Activated naive CD8-positive, alpha-beta T cell treated with anti-CD3 and anti-CD28 coated beads, Interleukin-2, amount 50 U/mL, for 24 hours (primary cell): ENCODE data around the gene THAP4.

Source experiments
- ATAC-seq: fragments of 150-1000 bp; cut with Tn5 transposase; one replicate; pipeline ENCODE4 v1.10.0; 2021
- DNase-seq: peaks from one replicate; pipeline ENCODE4 v3.0.0; 2021
- H3K27ac Mint-ChIP-seq: one replicate; pipeline ENCODE4 v1.8.0; 2021; ENCODE audit warnings: mild to moderate bottlenecking, mixed read lengths
- H3K27me3 Mint-ChIP-seq: one replicate; pipeline ENCODE4 v1.8.0; 2021; ENCODE audit warnings: mixed read lengths
- H3K36me3 Mint-ChIP-seq: one replicate; pipeline ENCODE4 v1.8.0; 2021; ENCODE audit warnings: low read depth, mixed read lengths
- H3K4me1 Mint-ChIP-seq: one replicate; pipeline ENCODE4 v1.8.0; 2021; ENCODE audit warnings: mixed read lengths
- H3K4me3 Mint-ChIP-seq: one replicate; pipeline ENCODE4 v1.8.0; 2021; ENCODE audit warnings: mild to moderate bottlenecking, moderate library complexity, mixed read lengths
- H3K9me3 Mint-ChIP-seq: one replicate; pipeline ENCODE4 v1.8.0; 2021; ENCODE audit warnings: mixed read lengths

The THAP4 gene

DNA sequence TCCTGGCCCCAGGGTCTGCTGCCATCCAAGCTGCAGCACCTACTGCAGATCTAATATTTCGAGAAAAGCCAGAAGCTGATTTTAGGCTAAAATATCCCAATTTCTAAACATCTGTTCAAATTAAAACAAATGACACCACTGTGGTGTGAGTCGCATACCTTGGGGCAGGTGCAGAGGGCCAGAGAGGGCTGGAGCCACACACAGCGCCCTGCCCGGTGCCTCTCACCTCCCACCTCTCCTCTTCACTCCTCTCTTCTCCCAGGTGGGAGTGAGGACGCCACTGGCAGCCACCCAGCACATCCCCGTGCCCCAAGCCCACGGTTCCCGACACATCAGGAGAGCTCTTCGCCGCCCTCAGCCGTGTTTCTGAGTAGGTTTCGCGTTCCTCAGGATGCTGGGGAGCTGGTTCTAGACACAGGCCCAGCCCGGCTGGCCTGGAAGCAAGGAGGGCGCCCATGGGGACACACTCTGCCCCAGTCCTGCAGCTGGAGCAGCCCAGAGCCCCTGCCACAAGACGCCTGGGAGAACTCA is 21.4 kb downstream of the THAP4 start:
- peaks cover 42% of the 10 kb centered on the region for H3K4me1 Mint-ChIP-seq
- no peak for DNase-seq
- H3K27me3 Mint-ChIP-seq, result no peaks in the 10 kb centered on the region
- peaks cover 32% of the 10 kb centered on the region for H3K36me3 Mint-ChIP-seq
- ATAC-seq, result no peak
- H3K27ac Mint-ChIP-seq, result no peak overlapping the region
- no peak overlapping the region for H3K4me3 Mint-ChIP-seq
- peaks cover 6% of the 10 kb centered on the region for H3K9me3 Mint-ChIP-seq

DNA sequence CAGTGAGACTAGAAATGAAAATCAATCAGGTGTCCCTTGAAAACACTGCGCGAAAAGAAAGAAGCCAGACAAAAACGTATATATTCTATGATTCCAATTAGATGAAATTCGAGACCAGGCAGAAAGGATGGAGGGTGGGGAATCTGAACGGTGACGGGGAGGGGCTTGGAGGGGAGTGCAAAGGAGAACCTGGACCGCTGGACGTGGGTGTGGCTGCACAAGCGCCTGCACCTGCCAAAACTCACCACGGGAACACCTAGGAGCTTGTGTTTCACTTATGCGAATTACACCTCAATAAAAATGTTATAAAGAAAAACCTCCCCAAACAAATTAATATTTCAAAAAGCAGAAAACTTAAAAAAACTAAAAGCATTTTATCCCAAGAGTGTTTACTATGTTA is 21.9 kb downstream of the THAP4 start:
- DNase-seq (no peak), ATAC-seq (no peak)
- peaks cover 29% of the 10 kb centered on the region for H3K36me3 Mint-ChIP-seq
- peaks cover 3% of the 10 kb centered on the region for H3K9me3 Mint-ChIP-seq
- no peak overlapping the region for H3K4me3 Mint-ChIP-seq
- H3K27me3 Mint-ChIP-seq, result no peaks in the 10 kb centered on the region
- no peak overlapping the region for H3K27ac Mint-ChIP-seq
- peaks cover 41% of the 10 kb centered on the region for H3K4me1 Mint-ChIP-seq

DNA sequence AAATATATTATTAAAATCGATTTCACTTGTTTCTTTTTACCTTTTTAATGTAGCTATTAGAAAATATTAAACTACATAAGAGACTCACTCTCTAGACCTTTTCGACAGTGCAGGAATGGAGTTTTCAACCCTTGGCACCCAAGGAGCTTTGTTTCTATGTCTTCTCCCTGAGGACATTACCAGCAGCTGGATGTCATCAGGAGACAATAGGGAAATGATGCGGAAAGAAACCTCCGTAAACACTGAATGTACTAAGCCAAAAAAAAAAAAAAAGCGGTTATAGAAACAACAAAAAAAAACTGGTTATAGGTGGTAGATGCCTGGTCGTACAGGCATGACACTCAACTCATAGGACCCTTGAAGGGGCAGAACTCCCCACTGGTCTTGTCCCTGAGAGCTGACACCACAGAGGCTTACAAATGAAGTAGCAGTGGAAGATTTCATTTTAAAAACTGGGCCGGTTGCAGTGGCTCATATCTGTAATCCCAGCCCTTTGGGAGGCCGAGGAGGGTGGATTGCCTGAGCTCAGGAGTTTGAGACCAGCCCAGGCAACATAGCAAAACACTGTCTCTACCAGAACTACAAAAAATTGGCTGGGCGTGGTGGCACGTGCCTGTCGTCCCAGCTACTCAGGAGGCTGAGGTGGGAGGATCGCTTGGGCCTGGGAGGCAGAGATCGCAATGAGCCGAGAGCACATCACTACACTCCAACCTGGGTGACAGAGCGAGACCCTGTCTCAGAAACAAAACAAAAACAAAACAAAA is 23.8 kb downstream of the THAP4 start:
- Mint-ChIP-seq H3K4me3 (no peak overlapping the region), H3K27ac (no peak overlapping the region), H3K4me1 (peaks cover 39% of the 10 kb centered on the region), H3K36me3 (peaks cover 25% of the 10 kb centered on the region), H3K27me3 (no peaks in the 10 kb centered on the region), H3K9me3 (no peaks in the 10 kb centered on the region)
- DNase-seq, result no peak
- ATAC-seq, result no peak

DNA sequence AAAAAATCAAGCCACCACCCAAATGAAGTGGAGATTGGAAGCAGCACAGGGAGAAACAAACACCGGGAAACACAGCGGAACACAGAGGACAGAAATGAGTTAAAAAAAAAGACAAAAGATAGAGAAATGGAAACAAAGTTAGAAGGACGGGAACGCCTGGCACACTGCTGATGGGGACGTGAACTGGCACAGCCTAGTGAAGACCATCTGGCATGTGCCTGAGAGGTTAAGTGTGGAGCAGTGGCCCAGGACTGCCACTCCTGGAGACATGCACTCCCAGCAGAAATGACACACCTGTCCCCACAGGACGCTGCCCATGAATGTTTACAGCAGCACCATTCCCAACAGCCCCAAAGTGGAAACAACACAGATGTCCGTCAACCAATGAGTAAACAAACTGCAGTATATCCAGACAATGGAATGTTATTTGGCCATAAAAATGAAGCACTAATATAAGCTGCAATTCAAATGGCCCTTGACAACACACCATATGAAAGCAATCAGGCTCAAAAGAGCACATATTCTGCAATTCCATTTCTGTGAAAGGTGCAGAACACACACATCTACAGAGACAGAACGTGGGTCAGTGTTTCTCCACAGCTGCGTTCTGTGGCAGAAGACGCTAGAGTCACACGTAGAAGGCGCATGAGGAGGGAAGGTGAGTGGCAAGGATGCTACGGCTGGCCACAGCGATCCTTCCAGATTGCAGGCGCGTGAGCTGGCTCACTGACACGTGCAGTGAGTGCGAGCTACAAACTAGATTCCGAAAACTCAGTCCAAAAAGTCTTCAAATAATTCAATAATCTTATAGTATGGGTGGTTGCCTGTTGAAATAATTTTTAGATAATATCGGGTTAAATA is 24.6 kb downstream of the THAP4 start:
- no peak overlapping the region for H3K27ac Mint-ChIP-seq
- no peak for DNase-seq

DNA sequence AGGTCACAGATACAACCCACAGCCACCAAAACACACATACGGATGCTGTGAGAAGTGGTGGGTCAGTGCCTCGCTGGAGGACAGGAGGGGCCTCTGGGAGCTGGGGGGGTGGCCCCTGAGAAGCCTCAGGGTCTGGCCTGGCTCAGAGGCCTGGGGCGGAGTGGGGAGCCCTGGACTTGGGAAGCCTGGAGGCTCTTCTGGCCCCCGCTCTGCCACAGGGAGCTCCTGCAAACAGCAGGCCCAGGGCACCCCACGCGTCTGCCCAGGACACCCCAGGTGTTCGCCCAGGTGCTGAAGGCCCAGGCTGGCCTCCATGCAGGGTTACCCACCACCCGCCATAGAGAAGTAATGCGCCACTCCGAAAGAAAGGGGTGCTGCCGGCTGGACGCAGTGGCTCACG is 25.9 kb downstream of the THAP4 start:
- no peak overlapping the region for H3K27ac Mint-ChIP-seq
- peaks cover 20% of the 10 kb centered on the region for H3K4me1 Mint-ChIP-seq
- peak overlapping the region; percentile 43 for H3K4me3 Mint-ChIP-seq
- no peaks in the 10 kb centered on the region for H3K27me3 Mint-ChIP-seq
- no peaks in the 10 kb centered on the region for H3K9me3 Mint-ChIP-seq
- no peak for DNase-seq
- peaks cover 19% of the 10 kb centered on the region for H3K36me3 Mint-ChIP-seq
- ATAC-seq, result no peak

More for the DNA sequence above, 24.6 kb downstream of the THAP4 start:
- Mint-ChIP-seq H3K4me3 (no peak overlapping the region), H3K36me3 (peaks cover 19% of the 10 kb centered on the region), H3K27me3 (no peaks in the 10 kb centered on the region), H3K4me1 (peaks cover 31% of the 10 kb centered on the region), H3K9me3 (no peaks in the 10 kb centered on the region)
- no peak for ATAC-seq

DNA sequence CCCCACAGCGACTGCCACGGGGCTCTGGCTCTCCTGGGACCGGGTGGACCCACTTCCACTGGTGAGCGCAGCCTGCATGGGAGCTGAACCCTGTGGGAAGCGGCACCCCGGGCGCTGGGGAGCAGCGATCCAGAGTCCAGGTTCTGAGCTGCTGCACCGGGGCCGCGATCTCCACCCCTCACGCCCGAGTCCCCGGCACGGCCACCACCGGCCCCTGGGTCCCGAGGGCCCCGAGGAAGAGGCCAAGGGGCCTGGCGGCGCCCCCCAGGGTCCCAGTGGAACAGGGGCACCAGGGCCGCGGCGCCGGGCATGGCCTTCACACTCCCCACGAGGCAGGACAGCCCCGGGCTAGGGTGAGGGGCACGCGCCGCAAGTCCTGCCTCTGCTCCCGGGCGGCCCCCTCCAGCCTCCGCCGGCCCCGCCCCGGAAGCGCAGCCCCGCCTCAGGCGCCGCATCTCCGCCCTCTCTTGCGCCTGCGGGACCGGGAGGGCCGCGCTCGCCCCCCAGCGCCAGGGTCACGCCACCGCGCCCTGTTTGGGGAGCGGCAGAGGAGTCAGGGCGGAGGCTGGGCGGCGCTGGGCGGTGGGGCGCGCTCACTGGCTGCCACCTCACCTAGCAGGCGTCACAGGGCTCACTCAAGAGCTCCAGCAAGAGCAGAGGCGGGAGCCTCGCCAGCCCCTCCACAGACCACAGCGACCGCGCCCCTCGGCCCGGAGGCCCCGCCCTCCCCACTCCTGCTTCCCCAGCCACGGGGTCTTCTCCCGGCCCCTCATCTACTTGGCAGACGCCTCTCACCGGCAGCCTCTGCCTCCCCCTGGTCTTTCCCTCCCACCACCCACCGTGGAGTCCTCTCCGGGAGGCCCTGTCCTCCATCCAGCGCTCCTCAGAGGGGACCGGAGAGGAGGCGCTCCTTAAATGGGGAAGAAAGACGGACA is 26.8 kb downstream of the THAP4 start:
- no peak overlapping the region for H3K27ac Mint-ChIP-seq
- ATAC-seq, result peak; percentile 99
- H3K4me3 Mint-ChIP-seq, result peak overlapping the region; percentile 72
- H3K4me1 Mint-ChIP-seq, result peaks cover 18% of the 10 kb centered on the region
- no peaks in the 10 kb centered on the region for H3K27me3 Mint-ChIP-seq
- peaks cover 19% of the 10 kb centered on the region for H3K36me3 Mint-ChIP-seq
- no peaks in the 10 kb centered on the region for H3K9me3 Mint-ChIP-seq
- peak; percentile 94 for DNase-seq

DNA sequence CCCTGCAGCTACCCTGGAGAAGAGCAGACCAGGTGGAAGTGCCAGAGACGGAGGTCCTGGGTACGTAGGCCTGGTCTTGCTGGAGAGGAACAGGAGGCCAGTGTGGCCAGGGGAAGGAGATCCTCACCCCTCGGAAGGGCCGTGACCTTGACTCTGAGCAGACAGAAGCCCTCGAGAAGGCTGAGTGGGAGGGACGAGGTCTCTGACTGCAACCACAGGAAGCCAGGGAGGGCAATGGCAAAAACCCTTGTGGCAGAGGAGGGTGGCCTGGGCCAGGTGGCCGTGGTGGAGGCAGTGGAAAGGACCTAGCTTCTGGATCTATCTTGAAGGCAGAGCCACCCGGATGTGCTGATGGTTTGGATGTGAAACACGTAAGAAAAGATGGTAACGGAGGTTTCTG is 28.1 kb downstream of the THAP4 start:
- ATAC-seq (no peak), DNase-seq (peak; percentile 27)
- Mint-ChIP-seq H3K9me3 (no peaks in the 10 kb centered on the region), H3K27ac (no peak overlapping the region), H3K27me3 (no peaks in the 10 kb centered on the region), H3K4me1 (peaks cover 18% of the 10 kb centered on the region), H3K4me3 (peak overlapping the region; percentile 72), H3K36me3 (peaks cover 16% of the 10 kb centered on the region)

DNA sequence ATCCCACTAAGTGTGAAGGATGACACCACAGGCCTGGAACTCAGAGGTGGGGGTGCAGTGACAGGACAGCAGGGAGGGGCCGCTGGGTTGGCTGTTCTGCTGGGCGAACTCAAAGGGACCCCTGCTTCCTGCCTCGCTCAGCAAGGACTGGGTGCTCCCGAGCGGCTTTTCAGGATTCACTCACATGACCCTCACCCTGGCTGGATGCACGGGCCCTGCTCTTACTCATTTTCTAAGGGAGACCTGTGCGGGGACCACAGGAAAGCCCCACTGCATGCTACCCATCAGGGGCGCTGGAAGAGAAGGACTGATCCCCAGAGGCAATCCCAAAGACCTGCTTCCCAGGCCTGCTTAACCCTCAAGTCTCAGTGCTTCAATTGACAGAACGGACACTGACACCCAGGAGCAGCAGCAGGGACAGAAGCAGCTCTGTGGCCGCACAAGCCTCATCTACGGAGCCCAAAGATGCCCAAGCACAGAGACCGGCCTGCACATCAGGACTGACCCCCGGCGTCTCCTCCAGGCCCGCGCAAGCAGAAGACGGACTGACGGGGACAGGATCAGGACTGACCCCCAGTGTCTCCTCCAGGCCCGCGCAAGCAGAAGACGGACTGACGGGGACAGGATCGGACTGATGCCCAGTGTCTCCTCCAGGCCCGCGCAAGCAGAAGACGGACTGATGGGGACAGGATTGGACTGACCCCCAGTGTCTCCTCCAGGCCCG is 29.6 kb downstream of the THAP4 start:
- no peaks in the 10 kb centered on the region for H3K27me3 Mint-ChIP-seq
- peaks cover 18% of the 10 kb centered on the region for H3K4me1 Mint-ChIP-seq
- no peak overlapping the region for H3K4me3 Mint-ChIP-seq
- DNase-seq (no peak), ATAC-seq (no peak)
- no peak overlapping the region for H3K27ac Mint-ChIP-seq
- no peaks in the 10 kb centered on the region for H3K9me3 Mint-ChIP-seq
- H3K36me3 Mint-ChIP-seq, result peaks cover 19% of the 10 kb centered on the region

DNA sequence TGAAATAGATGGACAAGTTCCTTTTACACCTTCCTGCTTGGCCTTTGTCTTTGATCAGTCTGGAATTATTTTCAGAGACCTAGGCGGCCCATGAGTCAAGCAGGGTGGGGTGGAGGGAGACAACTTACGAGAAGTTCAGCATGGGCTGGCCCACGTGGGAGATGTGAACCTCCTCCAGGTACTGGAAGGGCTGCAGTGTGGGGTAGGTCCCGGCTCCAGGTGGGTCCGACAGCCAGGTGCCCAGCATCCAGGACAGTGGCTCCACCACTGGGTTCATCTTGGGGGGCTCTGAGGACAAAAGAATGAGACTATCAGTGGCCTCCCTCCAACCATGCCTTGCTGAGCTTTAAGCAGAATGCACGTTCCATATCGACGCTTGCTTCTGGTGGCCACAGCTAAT is 30.8 kb downstream of the THAP4 start:
- H3K27me3 Mint-ChIP-seq, result no peaks in the 10 kb centered on the region
- ATAC-seq (no peak), DNase-seq (no peak)
- no peak overlapping the region for H3K27ac Mint-ChIP-seq
- H3K36me3 Mint-ChIP-seq, result peaks cover 16% of the 10 kb centered on the region
- H3K4me3 Mint-ChIP-seq, result no peak overlapping the region
- H3K4me1 Mint-ChIP-seq, result peaks cover 18% of the 10 kb centered on the region
- no peaks in the 10 kb centered on the region for H3K9me3 Mint-ChIP-seq

DNA sequence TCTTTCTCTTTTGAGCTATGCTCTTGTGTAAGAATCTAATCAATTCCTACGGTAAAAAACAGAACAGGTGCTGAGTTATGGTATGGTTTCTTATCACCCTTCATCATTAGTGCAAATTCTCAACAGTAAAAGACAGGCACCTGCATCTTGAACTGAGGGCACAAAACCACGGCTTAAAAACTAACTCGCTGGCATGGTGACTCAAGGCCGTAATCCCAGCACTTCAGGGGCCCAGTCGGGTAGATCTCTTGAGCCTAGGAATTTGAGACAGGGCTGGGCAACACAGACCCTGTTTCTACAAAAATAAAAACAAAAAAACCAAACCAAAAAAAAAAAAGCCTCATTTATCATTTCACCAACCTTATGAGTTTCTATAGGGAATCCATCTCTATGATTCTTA is 33.3 kb downstream of the THAP4 start:
- no peak for ATAC-seq
- H3K4me3 Mint-ChIP-seq, result no peak overlapping the region
- no peaks in the 10 kb centered on the region for H3K27me3 Mint-ChIP-seq
- no peak overlapping the region for H3K27ac Mint-ChIP-seq
- no peak for DNase-seq
- no peaks in the 10 kb centered on the region for H3K9me3 Mint-ChIP-seq
- H3K36me3 Mint-ChIP-seq, result peaks cover 21% of the 10 kb centered on the region
- H3K4me1 Mint-ChIP-seq, result peaks cover 3% of the 10 kb centered on the region

DNA sequence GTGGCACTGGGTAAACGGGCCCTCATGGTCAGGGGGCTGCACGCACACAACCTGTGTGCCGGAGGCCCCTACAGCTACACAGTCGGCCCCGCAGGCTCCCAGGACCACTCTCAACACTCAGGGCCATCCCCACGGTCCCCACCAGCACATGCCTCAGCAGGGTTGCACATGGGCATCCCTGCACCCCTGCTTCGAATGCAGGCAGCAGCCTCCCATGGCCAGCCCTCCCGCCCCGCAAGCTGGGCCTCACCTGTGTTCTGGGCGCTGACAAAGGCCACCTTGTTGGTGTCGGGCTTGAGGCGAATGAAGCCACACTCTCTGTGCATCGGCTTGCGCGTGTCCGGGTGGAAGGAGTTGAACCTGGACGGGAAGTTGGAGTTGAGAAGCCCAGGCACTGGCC is 34.2 kb downstream of the THAP4 start:
- Mint-ChIP-seq H3K9me3 (no peaks in the 10 kb centered on the region), H3K36me3 (peaks cover 23% of the 10 kb centered on the region), H3K27me3 (no peaks in the 10 kb centered on the region), H3K27ac (no peak overlapping the region), H3K4me3 (no peak overlapping the region), H3K4me1 (no peaks in the 10 kb centered on the region)
- no peak for ATAC-seq
- DNase-seq, result no peak

DNA sequence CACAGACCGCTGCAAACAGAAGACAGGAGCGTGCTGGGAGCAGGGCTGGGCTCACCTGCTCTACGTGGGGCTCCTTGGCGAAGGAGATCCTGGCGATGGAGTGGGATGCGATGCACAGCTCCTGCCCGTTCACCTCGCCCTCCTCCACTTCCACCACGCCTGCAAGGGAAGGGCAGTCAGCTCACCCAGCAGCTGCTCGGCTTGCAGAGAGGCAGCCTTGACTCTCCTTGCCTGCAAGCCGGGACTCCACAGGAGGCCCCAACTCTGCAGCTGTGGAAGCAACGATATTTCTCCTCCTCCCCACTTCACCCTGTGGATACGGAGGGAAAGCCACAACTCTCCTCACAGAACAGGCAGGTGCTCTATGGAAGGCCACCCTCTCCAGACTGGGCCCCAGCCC is 35.1 kb downstream of the THAP4 start:
- no peak overlapping the region for H3K27ac Mint-ChIP-seq

DNA sequence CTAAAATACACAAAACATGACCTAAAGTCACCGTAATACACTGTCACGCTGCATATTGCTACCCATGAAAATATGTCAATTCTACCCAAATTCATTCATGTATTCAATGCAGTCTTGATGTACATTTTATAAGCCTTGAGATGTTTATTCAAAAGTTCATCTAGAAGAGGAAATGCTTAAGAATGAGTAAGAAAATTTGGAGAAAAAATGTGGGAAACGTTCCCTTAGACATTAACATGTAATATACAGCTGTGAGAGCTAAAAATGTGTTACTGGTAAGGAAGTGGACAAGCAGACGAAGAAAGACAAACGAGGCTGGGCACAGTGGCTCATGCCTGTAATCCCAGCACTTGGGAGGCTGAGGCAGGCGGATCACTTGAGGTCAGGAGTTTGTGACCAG is 37.3 kb downstream of the THAP4 start:
- Mint-ChIP-seq H3K27ac (no peak overlapping the region), H3K4me3 (no peak overlapping the region), H3K4me1 (no peaks in the 10 kb centered on the region), H3K36me3 (peaks cover 28% of the 10 kb centered on the region), H3K9me3 (no peaks in the 10 kb centered on the region), H3K27me3 (no peaks in the 10 kb centered on the region)
- ATAC-seq (no peak), DNase-seq (no peak)

More for the DNA sequence above, 35.1 kb downstream of the THAP4 start:
- ATAC-seq (no peak), DNase-seq (no peak)
- no peak overlapping the region for H3K4me3 Mint-ChIP-seq
- no peaks in the 10 kb centered on the region for H3K9me3 Mint-ChIP-seq
- H3K4me1 Mint-ChIP-seq, result no peaks in the 10 kb centered on the region
- H3K36me3 Mint-ChIP-seq, result peaks cover 29% of the 10 kb centered on the region
- no peaks in the 10 kb centered on the region for H3K27me3 Mint-ChIP-seq

DNA sequence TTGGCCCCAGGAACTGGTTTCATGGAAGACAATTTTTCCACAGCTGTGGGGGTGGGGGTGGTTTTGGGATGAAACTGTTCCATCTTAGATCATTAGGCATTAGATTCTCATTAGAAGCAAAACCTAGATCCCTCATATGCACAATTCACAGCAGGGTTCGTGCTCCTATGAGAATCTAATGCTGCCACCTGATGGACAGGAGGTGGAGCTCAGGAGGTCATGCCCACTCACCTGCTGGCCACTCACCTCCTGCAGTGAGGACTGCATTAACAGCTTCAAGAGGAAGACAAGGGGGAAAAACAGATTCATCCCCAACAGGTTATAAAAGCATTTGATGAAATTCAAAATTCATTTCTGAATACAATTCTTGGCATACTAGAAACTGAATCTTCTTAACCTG is 38.5 kb downstream of the THAP4 start:
- Mint-ChIP-seq H3K4me1 (no peaks in the 10 kb centered on the region), H3K36me3 (peaks cover 26% of the 10 kb centered on the region), H3K27ac (no peak overlapping the region), H3K27me3 (no peaks in the 10 kb centered on the region), H3K9me3 (no peaks in the 10 kb centered on the region), H3K4me3 (no peak overlapping the region)
- no peak for ATAC-seq
- no peak for DNase-seq
